NCI-H82 (cell line): ENCODE results near the gene GRIA4.
"Not testable (repeated sequence)": the region's sequence is repeated elsewhere in the genome, so short reads cannot be mapped to it uniquely, and the experiment has no call there.

Experiments
- DNase-seq: peaks from one replicate; lab custom pipeline; 2025; lab: John Stamatoyannopoulos, UW

GRIA4 gene

DNA sequence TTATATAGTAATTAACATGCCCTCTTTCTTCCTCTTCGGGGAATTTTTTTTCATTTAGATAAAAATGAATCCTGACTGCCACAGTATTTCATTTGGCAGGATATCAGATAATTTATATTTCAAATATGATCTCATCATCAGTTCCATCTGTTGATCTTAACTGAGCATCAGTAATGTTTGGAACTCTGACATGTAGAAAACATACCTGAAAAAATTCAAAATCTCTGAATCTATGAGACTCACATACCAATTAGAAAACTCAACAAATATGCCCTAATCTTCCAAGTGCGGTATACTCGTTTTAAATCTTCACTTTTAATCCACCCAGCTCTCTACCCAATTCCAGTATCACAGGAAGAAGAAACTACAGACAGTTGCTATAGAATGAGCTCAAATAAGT lies 250.2 kb downstream of the GRIA4 start:
- DNase-seq: no peak

DNA sequence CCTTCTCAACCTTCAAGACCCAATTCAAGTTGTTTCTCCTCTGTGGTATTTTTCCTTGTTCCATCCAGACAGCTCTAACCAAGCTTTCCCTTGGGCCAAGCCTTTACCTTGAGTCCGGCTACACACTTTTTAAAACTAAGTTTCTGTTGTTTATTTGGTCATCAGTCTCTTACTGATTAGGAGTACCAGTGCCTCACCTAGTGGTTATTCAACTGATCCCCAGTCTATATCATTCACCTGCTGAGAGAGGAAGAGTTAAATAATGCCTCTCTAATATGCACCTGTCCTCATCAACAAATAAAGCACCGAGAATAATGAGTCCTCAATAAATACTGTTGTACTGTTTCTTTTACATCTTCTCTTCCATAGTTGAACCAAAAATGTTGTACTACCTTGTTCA lies 251.4 kb downstream of the GRIA4 start:
- DNase-seq: peak; percentile 12

DNA sequence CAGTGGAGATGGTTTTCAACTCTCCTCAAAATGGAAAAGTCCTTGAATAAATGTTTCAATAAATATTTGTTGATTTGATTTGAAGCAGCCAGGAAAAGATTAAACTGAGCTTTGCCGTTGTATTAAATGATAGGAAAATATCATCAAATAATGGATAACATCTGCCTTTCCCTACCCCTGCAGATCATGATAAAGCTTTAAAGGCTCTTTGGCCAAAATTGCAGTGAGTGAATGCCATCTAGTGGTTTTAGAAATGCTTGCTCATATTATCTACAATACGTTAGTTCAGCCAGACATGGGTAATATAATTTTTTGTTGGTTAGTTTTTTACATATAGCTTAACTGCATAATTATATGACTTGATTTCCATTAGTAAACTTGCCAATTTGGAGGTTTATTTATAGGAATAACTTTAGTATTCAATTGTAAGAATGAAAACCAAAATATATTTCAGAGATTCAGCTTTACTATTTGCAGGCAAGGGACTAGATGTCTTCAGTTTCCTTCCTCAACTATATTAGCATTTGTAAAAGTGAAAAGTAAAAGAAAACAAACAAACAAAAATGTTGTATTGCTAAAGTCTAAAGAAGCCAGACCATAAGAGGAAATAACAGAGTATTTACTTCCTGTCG lies 253.0 kb downstream of the GRIA4 start:
- DNase-seq: peak; percentile 76

DNA sequence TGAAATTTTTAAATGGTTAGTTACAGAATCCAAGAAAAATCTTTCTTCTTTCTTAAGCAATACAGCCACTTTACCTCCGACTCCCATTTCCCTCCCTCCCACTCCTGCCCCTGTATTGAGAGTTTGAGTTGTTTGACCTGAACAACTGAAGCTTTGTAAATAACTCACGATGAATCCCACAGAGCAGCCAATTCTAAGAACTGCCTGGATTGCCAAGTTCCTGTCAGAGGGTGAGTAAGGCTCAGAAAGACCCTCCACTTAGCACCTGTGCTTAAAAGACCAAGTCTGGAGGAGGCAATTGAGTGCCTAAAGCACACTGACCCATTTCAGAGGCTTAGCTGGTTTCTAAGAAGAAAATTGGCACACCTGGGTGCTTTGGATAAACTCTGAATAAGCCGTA lies 253.7 kb downstream of the GRIA4 start:
- DNase-seq: no peak

DNA sequence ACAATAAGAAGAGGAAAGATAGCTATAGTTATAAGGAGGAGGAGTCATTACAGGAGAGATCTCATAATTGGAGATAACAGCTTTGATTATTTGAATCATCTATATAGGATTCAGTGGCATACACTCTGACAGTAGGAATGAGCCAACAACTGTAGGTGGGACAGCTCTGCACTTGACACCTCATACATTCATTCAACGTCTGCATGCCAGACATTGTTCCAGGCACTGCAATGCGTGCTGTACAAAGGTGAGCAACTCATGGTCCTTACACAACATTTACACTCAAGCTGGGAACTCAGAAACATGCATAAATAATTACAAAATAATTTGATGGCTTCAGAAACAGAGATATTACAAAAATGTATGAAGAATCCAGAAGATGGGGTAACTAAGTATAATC lies 257.9 kb downstream of the GRIA4 start:
- no peak for DNase-seq

DNA sequence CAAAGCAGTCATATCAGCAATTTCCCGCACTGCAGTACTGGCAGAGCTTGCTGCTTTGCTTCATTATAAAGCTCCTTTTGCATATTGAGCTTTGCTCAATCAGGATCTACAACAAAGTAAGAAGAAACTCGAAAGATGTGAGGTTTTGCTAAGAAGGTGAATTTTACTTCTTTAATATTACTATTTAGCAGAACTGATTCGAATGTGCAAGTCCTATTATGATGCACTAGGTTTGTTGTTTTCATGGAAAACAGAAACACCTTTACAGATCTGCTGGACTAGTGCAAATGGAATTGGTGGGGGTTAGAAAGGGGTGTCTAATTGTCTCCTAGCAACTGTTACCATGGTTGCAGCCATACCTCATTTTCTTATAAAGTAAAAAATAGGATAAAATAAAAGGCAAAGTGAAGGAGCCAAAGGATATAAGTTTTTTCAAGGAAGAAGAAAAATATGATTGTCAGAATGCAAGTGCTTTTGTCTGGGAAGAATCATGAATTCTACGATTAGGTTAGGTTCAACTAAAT lies 259.0 kb downstream of the GRIA4 start:
- DNase-seq: no peak

DNA sequence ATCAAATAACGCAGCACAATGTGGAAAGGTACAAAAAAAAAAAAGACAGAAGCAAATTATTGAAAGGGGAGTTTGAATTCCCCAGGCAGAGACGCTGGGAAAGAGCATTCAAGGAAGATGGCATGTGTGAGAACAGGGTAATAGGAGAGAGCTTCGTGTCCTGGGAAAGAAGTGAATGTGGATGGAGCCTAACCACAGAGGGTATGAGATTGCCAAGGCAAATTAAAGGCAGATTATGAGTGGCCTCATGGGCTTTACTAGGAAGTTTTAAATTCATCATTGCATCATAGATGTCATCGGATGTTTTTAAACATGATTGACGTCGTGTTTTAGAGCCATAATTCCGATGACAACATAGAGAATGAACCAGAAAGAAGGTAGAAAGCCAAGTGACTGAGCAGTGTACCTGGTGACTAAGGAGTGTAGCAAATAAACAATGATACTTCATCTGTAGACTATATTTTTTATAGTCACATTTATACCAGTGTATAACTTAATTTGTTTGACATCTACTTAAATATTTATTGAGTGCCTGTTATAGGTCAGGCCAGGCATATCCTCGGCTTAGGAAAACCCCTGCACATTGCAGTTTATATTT lies 260.7 kb downstream of the GRIA4 start:
- no peak for DNase-seq

DNA sequence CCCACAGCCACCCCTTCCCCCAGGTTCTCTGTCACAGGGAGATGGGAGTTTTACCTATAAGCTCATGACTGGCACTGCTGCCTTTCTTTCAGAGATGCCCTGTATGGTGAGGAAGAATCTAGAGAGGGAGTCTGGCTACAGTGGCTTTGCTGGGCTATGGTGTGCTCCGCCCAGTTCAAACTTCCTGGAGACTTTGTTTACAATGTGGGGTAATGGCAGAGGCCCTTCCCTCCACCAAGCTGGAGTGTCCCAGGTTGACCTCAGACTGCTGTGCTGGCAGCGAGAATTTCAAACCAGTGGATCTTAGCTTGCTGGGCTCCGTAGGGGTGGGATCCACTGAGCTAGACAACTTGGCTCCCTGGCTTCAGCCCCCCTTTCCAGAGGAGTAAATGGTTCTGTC lies 268.6 kb downstream of the GRIA4 start:
- no peak for DNase-seq

DNA sequence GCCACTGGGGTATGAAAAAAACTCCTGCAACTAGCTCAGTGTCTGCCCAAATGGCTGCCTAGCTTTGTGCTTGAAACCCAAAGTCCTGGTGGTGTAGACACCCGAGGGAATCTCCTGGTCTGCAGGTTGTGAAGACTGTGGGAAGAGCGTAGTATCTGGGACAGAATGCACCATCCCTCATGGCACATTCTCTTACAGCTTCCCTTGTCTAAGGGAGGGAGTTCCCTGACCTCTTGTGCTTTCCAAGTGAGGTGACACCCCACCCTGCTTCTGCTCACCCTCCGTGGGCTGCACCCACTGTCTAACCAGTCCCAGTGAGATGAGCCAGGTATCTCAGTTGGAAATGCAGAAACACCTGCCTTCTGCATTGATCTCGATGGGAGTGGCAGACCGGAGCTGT lies 269.1 kb downstream of the GRIA4 start:
- DNase-seq: not testable (repeated sequence)

DNA sequence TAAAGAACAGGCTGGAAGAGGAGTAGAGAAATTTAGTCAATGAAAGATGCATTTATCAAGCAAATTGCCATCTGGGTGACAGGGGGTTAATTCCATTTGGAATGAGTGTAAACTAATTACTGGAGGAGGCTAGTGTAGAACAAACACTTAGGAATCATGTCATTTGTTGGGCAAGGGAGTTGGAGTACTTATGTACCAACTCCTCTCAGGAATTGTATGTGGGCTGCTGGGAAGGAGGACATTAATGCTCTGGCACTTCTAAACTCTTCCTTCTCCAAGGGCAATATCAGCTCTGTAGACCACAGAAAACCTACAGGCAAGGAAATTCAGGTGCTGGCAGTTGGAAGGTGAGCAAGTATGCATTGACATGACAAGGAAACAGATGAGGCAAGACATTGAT lies 271.2 kb downstream of the GRIA4 start:
- peak; percentile 29 for DNase-seq

DNA sequence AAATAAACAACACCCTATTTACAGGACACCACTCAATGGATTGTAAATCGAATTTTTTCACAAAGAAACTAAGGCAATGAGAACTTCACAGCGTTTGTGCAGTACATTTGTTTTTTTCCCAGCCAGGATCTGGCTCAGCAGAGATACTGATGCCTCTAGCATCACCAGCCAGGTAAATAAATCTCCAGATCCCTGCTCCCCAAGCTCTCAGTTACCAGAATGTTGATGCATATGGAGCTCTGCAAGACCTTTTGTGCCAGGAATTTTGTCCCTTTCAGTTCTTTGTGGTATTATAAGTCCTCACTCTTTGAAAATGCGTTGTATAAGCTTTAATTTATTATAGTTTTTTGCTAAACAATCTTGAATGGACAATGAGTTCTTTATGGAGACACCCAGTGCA lies 274.6 kb downstream of the GRIA4 start:
- DNase-seq: no peak

DNA sequence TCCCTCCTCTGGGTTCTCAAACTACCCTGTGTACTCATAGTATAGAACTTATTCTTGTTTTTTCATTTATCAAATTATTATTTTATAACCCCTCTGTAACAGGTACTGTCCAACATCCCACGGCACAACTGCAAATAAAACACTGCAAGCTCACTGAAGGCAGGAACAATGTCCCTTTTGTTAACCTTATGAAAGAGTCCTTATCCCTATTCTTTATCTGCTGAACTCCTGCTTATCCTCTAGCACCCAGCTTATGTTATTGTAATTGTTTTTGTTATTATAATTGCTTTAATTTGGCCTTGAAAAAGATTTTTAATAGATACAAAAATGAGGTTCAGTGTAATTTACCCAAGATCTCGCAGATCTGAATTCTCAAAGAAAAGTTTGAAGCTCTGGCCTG lies 281.8 kb downstream of the GRIA4 start:
- DNase-seq: no peak

DNA sequence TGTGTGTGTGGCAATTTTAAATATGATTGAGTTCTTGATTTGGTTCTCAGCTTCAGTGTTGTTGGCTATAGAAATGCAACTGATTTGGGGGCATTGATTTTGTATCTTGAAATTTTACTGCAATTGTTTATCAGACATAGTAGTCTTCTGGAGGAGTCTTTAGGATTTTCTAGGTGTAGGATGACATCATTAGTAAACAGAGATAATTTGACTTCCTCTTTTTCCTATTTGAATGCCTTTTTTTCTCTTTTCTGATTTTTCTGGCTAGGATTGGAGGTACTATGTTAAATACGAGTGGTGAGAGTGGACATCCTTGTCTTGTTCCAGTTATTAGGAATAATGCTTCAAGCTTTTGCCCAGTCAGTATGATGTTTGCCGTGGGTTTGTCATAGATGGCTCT lies 287.3 kb downstream of the GRIA4 start:
- DNase-seq: no peak

DNA sequence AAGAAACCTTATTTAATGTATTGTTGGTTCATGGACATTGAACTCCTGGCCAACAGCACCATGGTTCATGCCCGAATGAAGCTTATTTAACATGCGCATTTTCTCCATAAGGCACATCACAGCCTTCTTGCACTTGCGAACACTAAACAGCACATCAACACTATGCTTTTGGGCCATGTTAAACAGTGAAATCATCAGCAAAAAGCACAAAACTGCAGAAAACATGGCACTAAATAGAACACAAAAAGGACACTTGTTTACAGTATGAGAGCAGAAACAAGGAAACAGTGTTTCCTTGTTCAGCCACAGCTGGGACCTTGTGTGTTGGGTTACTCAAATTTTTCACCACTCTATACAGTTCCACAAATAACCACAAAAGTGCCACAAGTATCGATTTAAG lies 289.9 kb downstream of the GRIA4 start:
- no peak for DNase-seq

DNA sequence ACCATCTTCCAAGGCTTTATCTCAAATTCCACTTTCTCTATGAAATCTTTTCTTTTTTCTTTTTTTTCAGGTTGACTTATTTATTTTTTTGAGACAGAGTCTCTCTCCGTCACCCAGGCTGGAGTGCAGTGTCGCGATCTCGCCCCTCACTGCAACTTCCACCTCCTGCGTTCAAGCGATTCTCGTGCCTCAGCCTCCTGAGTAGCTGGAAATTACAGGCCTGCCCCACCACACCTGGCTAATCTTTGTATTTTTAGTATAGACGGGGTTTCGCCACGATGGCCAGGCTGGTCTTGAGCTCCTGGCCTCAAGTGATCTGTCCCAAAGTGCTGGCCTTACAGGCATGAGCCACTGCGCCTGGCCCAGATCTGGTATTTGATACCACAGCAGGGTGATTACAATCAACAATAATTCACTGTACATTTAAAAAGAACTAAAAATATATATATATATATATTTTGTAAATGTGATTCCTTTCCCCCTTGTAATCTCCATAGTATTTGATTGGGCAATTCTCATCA lies 290.7 kb downstream of the GRIA4 start:
- no peak for DNase-seq

DNA sequence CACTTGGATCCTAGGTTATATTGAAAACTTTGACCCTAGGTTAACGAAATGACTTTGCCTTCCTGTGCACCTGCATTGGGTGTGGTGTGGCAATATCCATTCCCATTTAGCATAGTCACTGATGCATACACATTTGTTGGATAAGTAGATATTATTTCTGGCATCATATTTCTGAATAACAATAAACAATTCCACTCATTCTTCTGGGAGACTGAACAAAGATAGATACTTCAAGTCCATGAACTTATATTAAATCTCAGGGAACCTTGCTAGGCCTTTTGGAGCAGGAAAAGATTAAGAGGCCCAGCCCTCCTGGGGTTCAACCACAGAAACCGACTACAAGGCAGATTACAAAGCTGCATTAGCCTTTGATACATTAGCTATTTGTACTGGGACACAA lies 293.2 kb downstream of the GRIA4 start:
- peak; percentile 1 for DNase-seq

DNA sequence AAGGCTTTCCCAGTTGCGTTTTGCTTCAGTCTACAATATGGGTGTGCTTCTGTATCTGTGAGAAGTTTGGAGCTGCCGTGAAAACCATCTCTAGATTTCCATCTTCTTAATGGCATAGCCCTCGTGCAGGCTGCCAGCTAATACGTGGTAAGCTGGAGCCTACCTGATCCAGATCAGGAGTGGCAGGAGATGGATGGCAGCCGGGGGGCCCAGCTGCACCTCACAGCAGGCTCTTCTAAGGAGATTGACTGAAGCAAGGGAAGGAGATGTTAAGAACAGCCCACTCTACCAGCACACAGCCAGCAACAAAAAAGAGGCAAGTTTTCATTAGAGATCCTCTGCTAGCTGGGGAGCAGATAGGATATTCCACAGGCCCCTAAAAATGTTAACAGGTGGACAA lies 296.6 kb downstream of the GRIA4 start:
- DNase-seq: peak; percentile 10

DNA sequence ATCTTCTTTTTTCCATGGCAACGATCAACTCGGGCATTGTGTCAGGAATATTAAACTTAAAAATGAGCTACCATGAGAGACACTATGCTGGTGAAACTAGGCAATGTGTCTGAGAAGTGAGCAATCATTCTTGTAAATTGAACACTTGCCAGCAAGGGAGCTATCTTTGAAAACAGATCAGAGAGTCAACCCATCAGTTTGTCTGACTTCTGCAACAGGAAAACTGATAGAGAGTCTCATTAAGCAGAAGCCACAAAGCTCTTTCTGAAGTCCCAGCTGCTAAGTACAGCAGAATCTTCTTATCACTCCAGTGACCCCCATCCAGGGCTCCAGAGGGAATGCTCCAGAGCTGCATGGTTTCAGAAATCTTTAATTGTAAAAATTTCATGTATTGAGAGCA lies 297.4 kb downstream of the GRIA4 start:
- peak; percentile 11 for DNase-seq

DNA sequence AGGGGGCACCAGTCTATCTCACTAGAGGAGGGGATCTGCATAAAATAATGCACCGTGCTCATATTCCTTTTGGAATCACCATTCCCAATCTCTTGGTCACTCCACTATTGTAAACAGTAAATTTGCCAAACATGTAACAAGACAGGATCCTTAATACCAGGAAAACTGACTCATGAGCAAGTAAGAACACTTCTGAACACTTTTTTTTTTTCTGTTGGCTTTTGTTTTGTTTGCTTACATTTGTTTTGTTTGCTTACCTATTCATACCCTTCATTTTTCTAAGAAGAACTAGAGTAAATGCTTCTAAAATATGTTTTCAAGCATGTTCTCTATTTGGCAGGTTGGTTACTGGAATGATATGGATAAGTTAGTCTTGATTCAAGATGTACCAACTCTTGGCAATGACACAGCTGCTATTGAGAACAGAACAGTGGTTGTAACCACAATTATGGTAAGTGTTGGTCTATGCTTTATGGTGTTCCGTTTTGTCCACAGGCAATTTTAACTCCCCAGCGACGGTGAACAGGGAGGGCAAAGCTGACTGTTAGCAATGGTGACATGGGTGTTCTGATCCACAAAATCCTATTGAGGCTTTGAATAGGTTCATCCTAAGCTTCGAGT lies 300.3 kb downstream of the GRIA4 start:
- DNase-seq: no peak

DNA sequence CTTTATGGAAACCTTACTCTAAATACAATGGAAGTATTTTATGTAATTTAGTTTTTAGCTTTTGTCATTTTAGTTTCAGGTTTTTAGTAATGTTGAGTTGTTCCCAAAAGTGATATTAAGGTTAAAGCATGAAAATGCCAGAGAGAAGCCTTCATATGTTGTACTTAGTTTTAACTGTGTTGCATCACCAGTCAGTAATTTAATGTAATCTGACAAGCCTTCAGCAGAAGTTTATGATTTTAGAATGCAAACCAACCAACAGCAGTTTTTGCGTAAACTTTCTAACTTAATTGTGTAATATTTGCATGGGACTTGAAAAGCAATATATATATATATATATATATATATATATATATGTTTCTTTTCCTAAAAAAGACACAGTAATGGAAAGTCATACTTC lies 301.6 kb downstream of the GRIA4 start:
- DNase-seq: no peak

DNA sequence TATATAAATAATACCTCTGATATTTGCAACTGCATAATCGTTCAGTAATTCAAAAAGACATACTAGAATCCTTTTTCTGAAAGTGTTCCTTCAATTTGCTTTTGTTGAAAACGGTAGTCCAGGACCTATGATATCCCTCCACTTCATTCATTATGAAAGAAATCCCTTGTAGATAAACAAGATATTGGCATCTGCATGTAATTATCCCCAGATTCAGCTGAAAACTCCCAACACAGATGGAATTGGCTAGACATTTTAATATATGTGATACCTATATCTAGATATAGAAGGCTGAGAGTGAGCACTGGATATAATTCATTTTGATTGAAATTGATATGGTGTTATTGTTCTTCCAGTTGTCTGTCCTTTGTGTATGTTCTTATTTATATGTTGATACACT lies 302.8 kb downstream of the GRIA4 start:
- no peak for DNase-seq

DNA sequence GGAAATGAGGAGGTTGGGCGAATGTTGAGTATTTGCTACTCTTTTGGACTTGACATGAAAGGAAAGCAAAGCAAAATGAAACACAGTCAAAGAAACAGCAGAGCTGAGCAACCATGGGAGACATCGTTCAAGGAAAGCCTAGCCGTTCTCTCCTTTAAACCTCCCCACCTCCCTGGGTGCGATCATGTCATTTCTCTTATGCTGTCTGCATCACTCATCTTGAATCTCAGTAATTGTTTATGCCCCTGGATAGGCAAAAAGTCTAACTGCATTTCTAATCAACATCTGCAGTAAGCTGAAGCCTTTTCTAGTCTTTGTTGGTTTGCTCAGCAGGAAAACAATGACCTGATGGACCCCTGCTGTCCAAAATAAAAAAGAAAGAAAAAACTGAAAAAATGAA lies 305.1 kb downstream of the GRIA4 start:
- no peak for DNase-seq

DNA sequence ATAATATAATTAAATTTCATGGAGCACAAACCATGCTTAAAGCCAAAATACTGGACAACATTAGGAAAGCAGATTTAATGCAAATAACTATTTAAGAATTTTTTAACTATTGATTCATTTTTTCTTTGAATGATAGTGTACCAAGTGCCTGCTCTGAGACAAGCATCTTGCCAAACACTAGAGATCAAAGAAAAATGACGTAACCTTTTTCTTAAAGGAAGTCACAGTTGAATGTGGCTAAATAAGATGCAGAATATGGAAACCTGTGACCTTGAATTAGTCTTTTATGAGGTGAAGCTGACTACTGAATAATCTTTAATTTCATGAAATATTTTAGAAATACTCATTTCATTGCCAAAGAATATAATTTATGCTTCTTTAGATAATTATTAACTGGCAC lies 308.2 kb downstream of the GRIA4 start:
- no peak for DNase-seq
